ENCODE data around the gene MZB1.
"Not testable (repeated sequence)": the region's sequence is repeated elsewhere in the genome, so short reads cannot be mapped to it uniquely, and the experiment has no call there.

The MZB1 gene

DNA sequence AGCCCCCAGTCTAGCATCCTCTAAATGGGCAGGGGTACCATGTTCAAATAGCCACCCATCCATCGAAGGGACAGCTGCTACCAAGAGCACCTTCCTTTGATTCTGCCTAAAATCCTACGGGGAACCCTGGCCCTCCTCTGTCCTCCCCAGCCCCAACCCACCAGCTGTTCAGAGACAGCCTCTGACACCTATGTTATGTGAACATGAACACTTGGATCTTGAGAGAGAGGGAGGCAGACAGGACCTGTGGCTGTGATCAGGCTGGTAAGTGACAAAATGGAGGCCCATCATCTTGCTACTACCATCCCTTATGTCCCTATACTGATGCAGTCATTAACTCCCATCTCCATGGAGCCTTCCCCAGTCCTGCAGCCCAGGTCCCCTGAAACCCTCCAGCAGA, 14.8 kb downstream of the MZB1 start:
- DNase-seq (ENCODE audit: low read depth in 2 of 2), result no peak

DNA sequence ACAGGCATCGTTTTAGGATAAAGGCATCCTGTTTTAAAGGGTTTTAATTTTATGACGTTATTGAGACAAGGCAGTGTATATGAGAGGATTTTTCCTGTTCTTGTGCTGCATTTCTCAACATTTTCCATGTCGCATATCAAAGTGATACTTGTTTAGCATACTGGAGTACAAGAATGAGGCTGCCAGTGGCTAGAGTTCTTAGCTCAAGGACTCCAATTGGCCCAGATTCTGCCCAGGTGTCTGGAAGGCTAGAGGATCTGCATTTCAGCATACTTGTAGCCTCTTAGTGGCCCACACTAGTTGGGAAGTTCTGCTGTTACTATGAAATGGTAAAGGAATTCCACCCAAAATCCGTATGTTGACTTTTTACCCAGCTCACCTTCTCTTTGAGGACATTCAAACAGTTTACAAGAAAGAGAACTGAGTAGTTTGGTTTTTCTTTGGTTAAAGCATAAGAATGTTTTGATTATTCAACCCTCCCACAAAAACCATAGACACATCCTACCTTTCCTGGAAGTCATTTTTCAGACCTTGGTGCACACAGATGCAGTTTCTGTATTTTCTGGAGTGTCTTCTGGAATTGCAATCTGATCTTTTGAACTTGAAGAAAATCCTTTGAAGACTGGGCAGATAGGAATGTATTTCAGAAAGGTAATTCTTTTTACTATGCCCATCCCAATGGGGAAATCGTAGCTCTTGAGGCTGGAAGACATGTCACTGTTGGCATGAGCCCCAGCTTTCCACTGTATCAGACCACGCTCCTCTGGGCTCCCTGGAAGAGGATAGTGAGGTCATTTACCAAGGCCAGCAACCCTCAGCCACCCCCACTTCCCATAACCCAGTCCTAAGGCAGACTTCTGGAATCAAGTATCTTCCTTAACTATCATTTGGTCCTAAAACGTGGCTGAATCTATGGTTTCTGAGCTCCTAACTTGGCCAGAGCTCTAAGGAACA, 18.0 kb downstream of the MZB1 start:
- no peak for DNase-seq (ENCODE audit: low read depth in 2 of 2)

DNA sequence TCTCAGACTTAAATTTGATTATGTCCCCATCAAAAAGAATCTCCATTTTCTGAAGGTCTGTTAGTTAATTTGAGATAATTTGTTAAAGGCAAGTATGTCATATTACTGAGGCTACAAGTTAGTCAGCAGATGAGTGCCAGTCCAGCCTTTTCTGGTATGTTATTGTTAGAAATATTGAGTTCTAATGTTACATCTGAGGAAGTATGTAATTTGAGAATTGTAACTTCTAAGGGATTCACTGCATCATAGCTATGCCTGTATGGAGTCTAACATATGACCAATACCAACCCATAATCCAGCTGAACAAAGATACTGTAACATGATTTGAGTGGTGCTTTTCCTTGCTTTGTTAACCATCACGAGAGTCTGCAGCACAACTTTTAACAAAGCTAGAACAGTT, 20.5 kb downstream of the MZB1 start:
- no peak for DNase-seq (ENCODE audit: low read depth in 2 of 2)

DNA sequence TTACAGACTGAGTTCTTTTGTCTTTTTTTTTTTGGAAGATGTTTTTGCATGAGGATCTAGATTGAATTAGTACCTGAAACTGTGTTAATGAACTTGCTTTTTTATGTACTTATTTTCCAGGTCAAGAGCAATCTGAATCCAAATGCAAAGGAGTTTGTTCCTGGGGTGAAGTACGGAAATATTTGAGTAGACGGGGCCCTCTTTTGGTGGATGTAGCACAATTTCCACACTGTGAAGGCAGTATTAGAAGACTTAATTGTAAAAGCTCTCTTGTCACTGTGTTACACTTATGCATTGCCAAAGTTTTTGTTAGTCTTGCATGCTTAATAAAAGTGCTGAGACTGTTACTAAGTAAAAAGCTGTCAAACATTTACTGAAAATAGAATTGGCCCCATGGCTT, 21.1 kb downstream of the MZB1 start:
- DNase-seq (ENCODE audit: low read depth in 2 of 2), result no peak

DNA sequence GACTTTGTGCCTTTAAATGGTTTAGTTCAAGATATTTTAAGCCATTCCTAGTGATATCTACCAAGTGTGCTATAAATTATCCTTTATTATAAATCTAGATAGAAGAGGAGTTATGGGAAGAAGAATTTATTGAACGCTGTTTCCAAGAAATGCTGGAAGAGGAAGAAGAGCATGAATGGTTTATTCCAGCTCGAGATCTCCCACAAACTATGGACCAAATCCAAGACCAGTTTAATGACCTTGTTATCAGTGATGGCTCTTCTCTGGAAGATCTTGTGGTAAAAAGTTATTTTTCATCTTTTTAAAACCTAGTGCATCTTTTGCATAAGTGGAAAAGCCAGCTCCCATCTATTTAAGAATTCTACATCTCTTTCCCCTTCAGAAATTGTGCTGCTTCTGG, 25.2 kb downstream of the MZB1 start:
- DNase-seq (ENCODE audit: low read depth in 2 of 2), result no peak

DNA sequence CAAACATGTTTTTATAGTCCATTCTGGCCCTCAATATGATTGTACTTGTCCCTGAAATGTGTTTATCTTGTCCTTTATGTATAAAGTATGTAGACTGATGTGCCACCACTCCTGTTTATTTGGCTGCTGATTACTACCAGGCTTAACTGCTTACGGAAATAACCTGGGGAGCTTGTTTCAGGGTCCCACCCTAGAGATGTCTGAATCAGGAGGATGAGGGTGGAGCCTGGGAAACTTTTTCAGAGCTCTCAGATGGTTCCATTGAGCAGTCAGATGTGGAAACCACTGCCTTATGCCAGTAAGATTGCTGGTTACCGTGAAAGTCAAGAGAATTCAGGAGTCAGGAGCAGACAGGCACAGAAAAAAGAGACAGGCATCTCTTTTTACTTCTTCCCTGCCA, 25.8 kb downstream of the MZB1 start:
- DNase-seq (ENCODE audit: low read depth in 2 of 2), result no peak

DNA sequence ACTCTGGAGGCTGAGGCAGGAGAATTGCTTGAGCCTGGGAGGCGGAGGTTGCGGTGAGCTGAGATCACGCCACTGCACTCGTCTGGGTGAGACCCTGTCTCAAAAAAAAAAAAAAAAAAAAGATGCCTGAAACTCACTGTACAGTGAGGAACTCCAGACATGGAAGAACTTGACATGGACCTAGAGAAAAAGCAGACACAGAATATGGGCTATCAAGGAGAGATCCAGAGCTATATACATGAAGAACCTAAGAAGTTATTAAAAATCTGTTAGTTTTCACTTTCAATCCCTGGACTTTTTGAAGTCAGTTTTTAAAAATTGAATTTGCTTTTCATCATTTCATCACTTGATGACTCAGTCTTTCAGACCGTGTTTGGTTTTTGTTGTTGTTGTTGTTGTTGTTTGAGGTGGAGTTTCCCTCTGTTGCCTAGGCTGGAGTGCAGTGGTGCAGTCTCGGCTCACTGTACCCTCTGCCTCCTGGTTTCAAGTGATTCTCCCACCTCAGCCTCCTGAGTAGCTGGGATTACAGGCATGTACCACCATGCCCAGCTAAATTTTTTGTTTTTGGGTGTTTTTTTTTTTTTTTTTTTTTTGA, 27.8 kb downstream of the MZB1 start:
- DNase-seq (ENCODE audit: low read depth in 2 of 2), result no peak

DNA sequence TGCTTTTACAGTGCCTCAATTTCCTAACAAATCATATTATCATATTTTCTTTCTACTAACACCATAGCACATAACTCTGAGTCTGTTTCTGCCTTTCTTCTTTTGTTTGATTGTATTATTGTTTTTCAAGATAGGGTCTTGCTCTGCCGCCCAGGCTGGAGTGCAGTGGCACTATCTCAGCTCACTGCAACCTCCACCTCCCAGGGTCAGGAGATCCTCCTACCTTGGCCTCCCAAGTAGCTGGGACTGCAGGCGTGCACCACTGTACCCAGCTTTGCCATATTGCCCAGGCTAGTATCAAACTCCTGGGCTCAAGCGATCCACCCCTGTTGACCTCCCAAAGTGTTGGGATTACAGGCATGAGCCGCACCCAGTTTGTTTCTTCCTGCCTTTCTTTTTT, 29.3 kb downstream of the MZB1 start:
- no peak for DNase-seq (ENCODE audit: low read depth in 2 of 2)

DNA sequence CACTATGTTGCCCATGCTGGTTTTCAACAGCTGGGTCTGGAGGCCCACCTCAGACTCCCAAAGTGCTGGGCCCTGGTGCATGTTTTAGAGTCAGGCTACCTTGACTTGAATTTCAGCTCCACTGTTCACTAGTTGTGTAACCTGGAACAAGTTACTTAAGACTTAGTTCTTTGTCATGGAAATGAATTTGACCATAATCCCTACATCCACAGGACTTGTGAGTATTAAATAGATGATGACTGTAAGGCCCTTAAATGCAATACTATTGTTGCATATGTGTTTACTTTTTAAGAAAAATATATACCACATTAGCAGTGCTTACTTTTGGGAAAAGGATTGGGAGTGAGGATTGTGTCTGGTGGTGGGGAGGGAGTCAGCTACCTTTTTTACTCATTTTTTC, 31.6 kb downstream of the MZB1 start:
- no peak for DNase-seq (ENCODE audit: low read depth in 2 of 2)

DNA sequence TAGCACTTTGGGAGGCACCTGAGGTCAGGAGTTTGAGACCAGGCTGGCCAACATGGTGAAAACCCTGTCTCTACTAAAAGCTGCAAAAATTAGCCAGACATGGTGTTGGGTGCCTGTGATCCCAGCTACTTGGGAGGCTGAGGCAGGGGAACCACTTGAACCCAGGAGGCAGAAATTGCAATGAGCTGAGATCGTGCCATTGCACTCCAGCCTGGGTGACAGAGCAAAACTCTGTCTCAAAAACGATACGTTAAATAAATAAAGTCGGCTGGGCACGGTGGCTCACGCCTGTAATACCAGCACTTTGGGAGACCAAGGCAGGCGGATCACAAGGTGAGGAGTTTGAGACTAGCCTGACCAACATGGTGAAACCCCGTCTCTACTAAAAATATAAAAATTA, 33.8 kb downstream of the MZB1 start:
- DNase-seq (ENCODE audit: low read depth in 2 of 2), result not testable (repeated sequence)

DNA sequence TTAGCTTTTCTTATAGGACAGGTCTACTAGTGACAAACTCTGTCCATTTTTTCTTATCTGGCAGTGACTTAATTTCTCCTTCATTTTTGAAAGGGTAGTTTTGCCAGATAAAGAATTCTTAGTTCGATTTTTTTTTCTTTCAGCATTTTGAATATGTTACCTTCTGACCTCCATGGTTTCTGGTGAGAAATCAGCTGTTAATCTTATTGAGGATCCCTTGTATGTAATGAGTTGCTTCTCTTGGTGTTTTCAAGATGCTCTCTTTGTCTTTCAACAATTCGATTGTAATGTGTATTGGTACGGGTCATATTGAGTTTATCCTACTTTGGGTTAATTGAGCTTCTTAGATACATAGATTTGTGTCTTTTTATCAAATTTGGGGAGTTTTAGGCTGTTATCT, 35.5 kb downstream of the MZB1 start:
- DNase-seq (ENCODE audit: low read depth in 2 of 2), result no peak

DNA sequence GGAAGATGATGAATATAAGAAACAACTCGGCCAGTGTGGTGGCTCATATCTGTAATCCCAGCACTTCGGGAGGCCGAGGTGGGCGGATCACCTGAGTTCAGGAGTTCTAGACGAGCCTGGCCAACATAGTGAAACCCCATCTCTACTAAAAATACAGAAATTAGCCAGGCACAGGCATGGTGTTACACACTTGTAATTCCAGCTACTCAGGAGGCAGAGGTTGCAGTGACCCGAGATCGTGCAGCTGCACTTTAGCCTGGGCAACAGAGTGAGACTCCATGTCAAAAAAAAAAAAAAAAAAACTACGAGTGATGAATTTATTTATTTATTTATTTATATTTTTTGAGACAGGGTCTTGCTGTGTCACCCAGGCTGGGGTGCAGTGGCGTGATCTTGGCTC, 41.9 kb downstream of the MZB1 start:
- DNase-seq (ENCODE audit: low read depth in 2 of 2), result not testable (repeated sequence)

DNA sequence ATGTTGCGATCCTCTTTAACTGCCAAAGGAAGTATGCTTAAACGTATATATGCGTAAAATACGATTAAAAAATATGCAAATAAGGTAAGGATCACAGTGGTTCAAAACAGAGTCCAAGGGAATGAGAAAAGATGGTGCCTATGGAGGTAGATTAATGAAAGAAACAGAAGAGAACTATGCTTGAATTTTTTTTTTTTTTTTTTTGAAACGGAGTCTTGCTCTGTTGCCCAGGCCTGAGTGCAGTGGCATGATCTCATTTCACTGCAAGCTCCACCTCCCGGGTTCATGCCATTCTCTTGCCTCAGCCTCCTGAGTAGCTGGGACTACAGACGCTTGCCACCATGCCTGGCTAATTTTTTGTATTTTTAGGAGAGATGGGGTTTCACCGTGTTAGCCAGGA, 44.3 kb downstream of the MZB1 start:
- DNase-seq (ENCODE audit: low read depth in 2 of 2), result not testable (repeated sequence)

DNA sequence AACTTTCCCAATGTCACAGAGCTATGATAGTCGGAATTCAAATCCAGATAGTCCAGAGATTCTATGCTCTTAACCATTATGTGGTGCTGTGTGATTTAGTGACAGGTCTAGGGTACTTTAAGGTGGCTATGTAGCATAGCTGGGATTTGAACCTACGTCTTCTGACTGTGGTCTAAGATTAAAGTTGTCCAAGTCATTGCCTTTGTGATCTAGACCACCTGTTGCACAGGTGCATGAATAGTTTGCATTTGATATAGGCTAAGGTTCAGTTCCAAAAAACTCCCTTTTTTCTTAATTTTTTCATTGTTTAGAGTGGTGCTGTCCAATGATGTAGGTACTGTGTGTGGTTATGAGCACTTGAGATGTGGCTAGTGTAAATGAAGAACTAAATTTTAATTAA, 45.5 kb downstream of the MZB1 start:
- DNase-seq (ENCODE audit: low read depth in 2 of 2), result no peak

DNA sequence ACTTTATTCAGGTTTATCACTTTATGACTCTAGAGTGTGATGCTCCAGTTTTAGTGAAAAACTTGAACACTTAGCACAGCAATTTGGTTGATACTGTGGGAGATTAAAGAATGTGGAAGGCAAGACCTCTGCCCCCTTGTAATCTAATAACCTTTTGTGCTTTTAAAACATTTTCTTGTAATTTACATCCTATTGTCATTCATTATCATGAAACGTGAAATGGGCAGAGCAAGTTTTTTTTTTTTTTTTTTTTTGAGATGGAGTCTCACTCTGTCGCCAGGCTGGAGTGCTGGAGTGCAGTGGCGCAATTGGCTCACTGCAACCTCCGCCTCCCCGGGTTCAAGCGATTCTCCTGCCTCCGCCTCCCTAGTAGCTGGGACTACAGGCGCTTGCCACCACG, 46.2 kb downstream of the MZB1 start:
- DNase-seq (ENCODE audit: low read depth in 2 of 2), result no peak

DNA sequence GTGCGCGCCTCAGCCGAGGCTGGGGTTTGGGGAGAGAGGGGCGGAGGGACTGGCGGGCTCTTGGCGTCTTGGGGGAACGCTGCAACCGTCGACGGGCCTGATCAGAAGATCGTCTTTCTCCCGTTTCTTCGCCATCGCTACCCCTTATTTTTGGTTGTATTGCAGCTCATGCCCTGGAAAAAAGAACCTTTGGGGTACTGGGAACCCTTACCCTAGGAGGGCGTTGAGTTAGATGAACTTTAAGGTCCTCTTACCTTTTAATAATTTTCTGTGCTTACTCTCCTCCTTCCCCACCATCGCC, 47.3 kb downstream of the MZB1 start:
- DNase-seq (ENCODE audit: low read depth in 2 of 2), result peak in 1 of 2 donors; percentile 58

DNA sequence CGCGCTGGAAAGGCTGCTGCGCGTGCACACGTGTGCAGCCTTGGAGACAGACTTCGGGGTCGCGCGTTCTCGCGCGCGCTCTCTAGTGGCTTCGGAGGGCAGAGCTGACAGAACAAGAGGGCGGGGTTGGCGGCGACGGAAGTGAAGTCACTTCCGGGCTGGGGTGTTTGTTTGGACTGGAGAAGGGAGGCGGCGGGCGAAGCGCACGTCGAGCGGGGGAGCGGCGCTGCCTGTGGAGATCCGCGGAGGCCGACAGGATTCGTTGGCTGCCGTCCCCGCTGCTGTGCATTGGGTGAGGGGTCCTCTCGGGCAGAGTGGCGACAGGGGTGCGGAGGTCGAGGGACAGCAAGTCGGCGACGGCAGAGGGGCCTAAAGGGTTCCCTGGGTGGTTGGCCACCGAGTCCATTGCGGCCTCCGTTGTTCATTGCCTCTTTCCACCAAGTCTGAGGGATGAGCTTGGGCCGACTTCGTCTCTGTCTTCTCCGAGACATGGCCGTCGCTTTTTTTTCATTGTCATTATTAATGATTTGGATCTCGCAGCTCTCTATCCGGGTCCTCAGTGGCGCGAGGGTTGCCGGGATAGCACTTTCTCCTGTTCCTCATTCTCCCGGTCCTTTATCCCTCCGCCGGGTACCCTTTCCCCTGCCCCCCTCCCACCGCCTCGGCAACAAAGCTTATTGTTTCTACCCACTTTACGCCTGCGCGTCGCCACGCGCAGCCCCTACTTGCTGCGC, 47.9 kb downstream of the MZB1 start, which contains the start of gene PAIP2:
PAIP2 (plus strand) TSS at position 166 of the 734 bp plus-strand sequence. CDS start 21,931 bp downstream, outside the sequence.
- peak; percentile 94 to 96 for DNase-seq (ENCODE audit: low read depth in 2 of 2)

DNA sequence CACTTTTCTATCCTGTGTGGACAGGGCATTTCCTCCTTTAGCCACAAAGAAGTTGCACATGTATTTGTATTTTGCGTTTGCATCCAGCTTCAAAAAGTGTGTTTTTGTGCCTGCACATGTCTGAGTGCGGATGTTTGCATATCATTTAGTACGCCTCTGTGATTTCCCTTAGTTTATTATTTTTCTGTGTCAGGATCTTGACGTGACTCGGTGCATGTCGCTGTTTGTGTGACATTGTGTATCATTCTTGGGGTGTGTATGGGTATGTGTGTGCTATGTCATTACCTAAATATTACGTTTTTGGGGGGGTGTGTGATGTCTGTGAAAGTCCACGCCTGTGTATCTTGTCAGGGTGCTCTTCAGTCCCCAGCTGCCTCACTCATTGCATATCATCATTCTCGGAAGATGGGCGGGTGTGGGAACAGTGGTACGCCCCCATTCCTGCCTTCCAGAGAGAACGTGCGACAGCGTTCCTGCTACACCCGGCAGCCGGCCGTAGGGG, 48.5 kb downstream of the MZB1 start:
- no peak for DNase-seq (ENCODE audit: low read depth in 2 of 2)

DNA sequence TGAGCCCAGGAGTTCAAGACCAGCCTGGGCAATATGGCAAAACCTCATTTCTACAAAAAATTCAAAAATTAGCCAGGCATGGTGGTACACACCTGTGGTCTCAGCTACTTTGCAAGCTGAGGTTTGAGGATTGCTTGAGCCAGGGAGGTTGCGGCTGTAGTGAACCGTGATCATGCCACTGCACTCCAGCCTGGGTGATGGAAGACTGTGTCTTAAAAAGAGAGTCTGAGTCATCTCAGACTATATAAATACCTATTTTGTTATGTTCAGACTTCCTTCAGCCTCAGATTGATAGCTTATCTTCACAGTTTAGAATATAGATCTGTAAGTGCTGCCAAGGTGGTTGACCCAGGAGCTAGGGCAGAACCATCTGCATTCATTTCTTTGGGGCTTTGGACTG, 49.7 kb downstream of the MZB1 start:
- DNase-seq (ENCODE audit: low read depth in 2 of 2), result no peak

Data from activated CD4-positive, alpha-beta T cell treated with anti-CD3 and anti-CD28 coated beads for 24 hours (primary cell).